Smooth muscle cell (in vitro differentiated cells): ENCODE results near the gene TRAF2. TPM values are rescaled to one million over a fixed set of nuclear protein-coding genes. Genes with fewer than 3 reads are reported as not detected.

Experiments used
- DNase-seq: peaks from one replicate; lab custom pipeline; 2025; ENCODE audit not compliant: unreplicated experiment; lab: John Stamatoyannopoulos, UW
- H2AFZ ChIP-seq: fragments of 200-600 bp; sonication (generic); 2 replicates; pipeline ENCODE4 v1.6.0; 2016; ENCODE audit warnings: antibody characterized with exemption, low read depth, mild to moderate bottlenecking
- H3F3A ChIP-seq: fragments of 200-600 bp; sonication (generic); 2 replicates; pipeline ENCODE4 v1.6.0; 2017; ENCODE audit warnings: antibody characterized with exemption, low read depth
- H3K27ac ChIP-seq: fragments of 200-600 bp; sonication (generic); 2 replicates; pipeline ENCODE4 v1.5.1; 2016; ENCODE audit warnings: low read depth, mild to moderate bottlenecking
- H3K27me3 ChIP-seq: fragments of 200-600 bp; sonication (generic); 2 replicates; pipeline ENCODE4 v1.6.1; 2016; ENCODE audit warnings: low read depth, mild to moderate bottlenecking
- H3K36me3 ChIP-seq: fragments of 200-600 bp; sonication (generic); 2 replicates; pipeline ENCODE4 v1.5.1; 2016; ENCODE audit warnings: low read depth
- H3K4me1 ChIP-seq: fragments of 200-600 bp; sonication (generic); 2 replicates; pipeline ENCODE4 v1.5.1; 2016; ENCODE audit warnings: low read depth
- H3K4me2 ChIP-seq: fragments of 200-600 bp; sonication (generic); 2 replicates; pipeline ENCODE4 v1.6.0; 2016; ENCODE audit warnings: mild to moderate bottlenecking
- H3K4me3 ChIP-seq: fragments of 200-600 bp; sonication (generic); 2 replicates; pipeline ENCODE4 v1.5.1; 2016; ENCODE audit warnings: mild to moderate bottlenecking
- H3K79me2 ChIP-seq: fragments of 200-600 bp; sonication (generic); 2 replicates; pipeline ENCODE4 v1.6.0; 2016; ENCODE audit warnings: low read depth, mild to moderate bottlenecking
- H3K9ac ChIP-seq: fragments of 200-600 bp; sonication (generic); 2 replicates; pipeline ENCODE4 v1.6.0; 2016; ENCODE audit warnings: low read depth
- H3K9me3 ChIP-seq: fragments of 200-600 bp; sonication (generic); replicated peaks from 2 replicates; pipeline ENCODE4 v1.5.1; 2016; ENCODE audit warnings: low read depth
- H4K20me1 ChIP-seq: fragments of 200-600 bp; sonication (generic); 2 replicates; pipeline ENCODE4 v1.6.0; 2016; ENCODE audit warnings: low read depth
- WGBS: methylation state at CpG from one replicate; pipeline ENCODE4 v1.1.7; 2016; ENCODE audit warnings: low lambda C conversion rate; 5-methylcytosine and 5-hydroxymethylcytosine counted together
- polyA plus RNA-seq: library from polyadenylated mRNA; unstranded; fragments of >200 nt; fragmentation: Nextera tagmentation; extraction: Ambion mirVana; gene quantifications from 2 replicates; pipeline ENCODE4 v1.2.1, GENCODE V29; 2016
- total RNA-seq: library from RNA; depleted of rRNA; stranded (reverse); fragments of >200 nt; gene quantifications from 2 replicates; pipeline ENCODE4 v1.2.3, GENCODE V29; 2014
- TF ChIP-seq, protein P1 (sequence below): fragments of 200-600 bp; sonication (generic); IDR thresholded peaks from 2 replicates; pipeline ENCODE4 v1.5.1; 2017; ENCODE audit warnings: borderline replicate concordance, mild to moderate bottlenecking, antibody characterized with exemption; ENCODE audit not compliant: insufficient read depth, poor library complexity, severe bottlenecking

The TRAF2 gene
- total and polyA plus RNA-seq, 2 experiments from 2014 or later = 7.0 to 15.9 TPM

DNA sequence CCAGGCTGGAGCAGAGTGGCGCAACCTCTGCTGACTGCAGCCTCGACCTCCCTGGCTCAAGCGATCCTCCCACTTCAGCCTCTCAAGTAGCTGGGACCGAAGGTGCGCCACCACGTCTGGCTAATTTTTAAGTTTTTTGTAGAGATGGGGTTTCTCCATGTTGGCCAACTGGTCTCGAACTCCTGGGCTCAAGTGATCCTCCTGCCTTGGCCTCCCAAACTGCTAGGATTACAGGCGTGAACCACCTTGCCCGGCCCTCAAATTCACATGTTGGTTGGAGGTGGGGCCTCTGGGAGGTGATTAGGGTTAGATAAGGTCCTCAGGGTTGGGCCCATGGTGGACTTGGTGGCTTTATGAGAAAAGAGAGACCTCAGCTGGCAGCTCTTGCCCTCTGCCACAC lies 75.8 kb downstream of the TRAF2 start:
- no peak overlapping the region for H2AFZ ChIP-seq
- H3K4me3 ChIP-seq = no peak overlapping the region
- 98% methylated on average over 9 of the region's 9 CpGs for WGBS
- no peak overlapping the region for H3K9ac ChIP-seq
- H3K27me3 ChIP-seq = no peaks in the 10 kb centered on the region
- H3K79me2 ChIP-seq = no peaks in the 10 kb centered on the region
- H3K9me3 ChIP-seq = no peaks in the 10 kb centered on the region
- no peaks in the 10 kb centered on the region for H3F3A ChIP-seq
- TF ChIP-seq, protein P1, sequence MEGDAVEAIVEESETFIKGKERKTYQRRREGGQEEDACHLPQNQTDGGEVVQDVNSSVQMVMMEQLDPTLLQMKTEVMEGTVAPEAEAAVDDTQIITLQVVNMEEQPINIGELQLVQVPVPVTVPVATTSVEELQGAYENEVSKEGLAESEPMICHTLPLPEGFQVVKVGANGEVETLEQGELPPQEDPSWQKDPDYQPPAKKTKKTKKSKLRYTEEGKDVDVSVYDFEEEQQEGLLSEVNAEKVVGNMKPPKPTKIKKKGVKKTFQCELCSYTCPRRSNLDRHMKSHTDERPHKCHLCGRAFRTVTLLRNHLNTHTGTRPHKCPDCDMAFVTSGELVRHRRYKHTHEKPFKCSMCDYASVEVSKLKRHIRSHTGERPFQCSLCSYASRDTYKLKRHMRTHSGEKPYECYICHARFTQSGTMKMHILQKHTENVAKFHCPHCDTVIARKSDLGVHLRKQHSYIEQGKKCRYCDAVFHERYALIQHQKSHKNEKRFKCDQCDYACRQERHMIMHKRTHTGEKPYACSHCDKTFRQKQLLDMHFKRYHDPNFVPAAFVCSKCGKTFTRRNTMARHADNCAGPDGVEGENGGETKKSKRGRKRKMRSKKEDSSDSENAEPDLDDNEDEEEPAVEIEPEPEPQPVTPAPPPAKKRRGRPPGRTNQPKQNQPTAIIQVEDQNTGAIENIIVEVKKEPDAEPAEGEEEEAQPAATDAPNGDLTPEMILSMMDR = no peak
- H3K4me1 ChIP-seq = no peaks in the 10 kb centered on the region
- no peak for DNase-seq
- no peak overlapping the region for H3K27ac ChIP-seq
- no peaks in the 10 kb centered on the region for H3K36me3 ChIP-seq
- no peak overlapping the region for H3K4me2 ChIP-seq
- H4K20me1 ChIP-seq = no peaks in the 10 kb centered on the region

DNA sequence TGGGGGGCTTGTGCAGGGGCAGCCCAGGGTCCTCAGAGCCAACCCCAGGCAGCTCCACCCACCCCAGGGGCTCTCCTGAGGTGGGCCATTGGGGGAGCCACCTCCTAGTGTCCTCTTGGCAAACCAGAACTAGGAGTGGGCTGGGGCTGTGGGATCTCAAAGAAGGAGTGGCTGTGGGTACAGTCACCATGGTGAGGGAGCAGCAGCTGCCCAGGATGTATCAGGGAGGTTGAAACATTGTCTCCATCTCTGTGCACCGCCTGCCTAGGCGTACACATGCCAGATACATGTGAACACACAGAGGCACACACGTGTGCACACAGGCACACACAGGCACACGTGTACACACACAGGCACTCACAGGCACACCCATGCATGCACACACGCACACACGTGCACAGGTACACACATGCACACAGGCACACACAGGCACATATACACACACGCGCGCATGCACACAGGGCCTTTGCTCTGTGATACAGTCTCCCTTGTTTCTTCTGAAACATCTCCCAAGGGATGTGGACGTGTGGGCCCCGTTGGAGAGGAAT lies 76.5 kb downstream of the TRAF2 start:
- H3F3A ChIP-seq = no peaks in the 10 kb centered on the region
- no peak overlapping the region for H3K9ac ChIP-seq
- no peaks in the 10 kb centered on the region for H3K27me3 ChIP-seq
- H4K20me1 ChIP-seq = no peaks in the 10 kb centered on the region
- H3K4me1 ChIP-seq = no peaks in the 10 kb centered on the region
- TF ChIP-seq, protein P1 = no peak
- no peaks in the 10 kb centered on the region for H3K9me3 ChIP-seq
- H3K4me2 ChIP-seq = peak overlapping the region; percentile 59
- no peak overlapping the region for H3K4me3 ChIP-seq
- H2AFZ ChIP-seq = no peak overlapping the region
- H3K36me3 ChIP-seq = no peaks in the 10 kb centered on the region
- no peak for DNase-seq
- no peak overlapping the region for H3K27ac ChIP-seq
- WGBS = 78% methylated on average over 11 of the region's 11 CpGs
- H3K79me2 ChIP-seq = no peaks in the 10 kb centered on the region

DNA sequence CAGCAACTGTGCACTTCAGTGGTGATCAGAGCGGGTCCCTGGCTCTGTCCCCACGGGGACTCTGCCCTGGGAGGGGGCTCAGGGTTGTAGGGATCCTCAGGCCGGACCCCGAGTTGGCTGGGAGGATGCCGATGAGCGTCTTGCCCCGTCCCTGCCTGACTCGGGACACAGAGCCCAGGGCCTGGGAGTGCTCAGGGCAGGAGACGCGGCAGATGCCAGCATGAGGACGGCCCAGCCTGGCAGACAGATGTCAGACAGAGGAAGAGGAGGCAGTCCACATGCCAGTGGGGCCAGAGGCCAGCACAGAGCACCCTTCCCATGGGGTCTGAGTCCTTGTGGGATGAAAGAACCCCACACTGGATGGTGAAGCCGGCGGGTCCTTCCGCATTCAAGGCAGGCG lies 77.0 kb downstream of the TRAF2 start:
- 75% methylated on average over 15 of the region's 15 CpGs for WGBS
- no peaks in the 10 kb centered on the region for H3K79me2 ChIP-seq
- H3K27ac ChIP-seq = no peak overlapping the region
- no peaks in the 10 kb centered on the region for H3K36me3 ChIP-seq
- H3K27me3 ChIP-seq = no peaks in the 10 kb centered on the region
- no peaks in the 10 kb centered on the region for H3K4me1 ChIP-seq
- no peak for DNase-seq
- TF ChIP-seq, protein P1 = no peak
- H3K9ac ChIP-seq = no peak overlapping the region
- H3K4me2 ChIP-seq = peak overlapping the region; percentile 59
- H3K4me3 ChIP-seq = no peak overlapping the region
- H4K20me1 ChIP-seq = no peaks in the 10 kb centered on the region
- no peaks in the 10 kb centered on the region for H3K9me3 ChIP-seq
- H3F3A ChIP-seq = no peaks in the 10 kb centered on the region
- no peak overlapping the region for H2AFZ ChIP-seq

DNA sequence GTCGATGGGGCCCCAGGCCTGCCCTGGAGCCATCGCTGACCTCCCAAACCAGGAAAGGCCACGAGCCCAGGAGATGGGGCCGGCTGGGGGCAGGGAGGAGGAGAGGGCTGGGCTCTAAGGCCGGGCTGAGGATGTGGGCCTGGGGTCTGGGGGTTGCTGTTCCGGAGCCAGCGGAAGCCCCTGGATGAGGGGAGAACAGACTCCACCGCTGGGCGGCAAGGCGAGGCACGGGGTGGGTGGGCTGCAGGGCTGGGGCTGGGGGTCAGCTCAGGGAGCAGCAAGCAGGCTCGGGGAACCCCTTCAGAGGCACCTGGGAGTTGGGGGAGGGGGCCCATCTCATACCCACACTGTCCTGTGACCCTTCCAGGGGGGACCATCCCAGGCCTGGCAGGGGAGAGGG lies 77.4 kb downstream of the TRAF2 start:
- 95% methylated on average over 12 of the region's 12 CpGs for WGBS
- Histone ChIP-seq H3K4me1 (no peaks in the 10 kb centered on the region), H3K4me3 (no peak overlapping the region), H3K27ac (no peak overlapping the region), H3K9me3 (no peaks in the 10 kb centered on the region), H3K79me2 (no peaks in the 10 kb centered on the region), H2AFZ (no peak overlapping the region), H3K27me3 (no peaks in the 10 kb centered on the region), H3F3A (no peaks in the 10 kb centered on the region), H3K9ac (no peak overlapping the region), H3K36me3 (no peaks in the 10 kb centered on the region), H4K20me1 (no peaks in the 10 kb centered on the region), H3K4me2 (peak overlapping the region; percentile 59)
- TF ChIP-seq, protein P1 = no peak
- no peak for DNase-seq
